SKM-1 (cell line): ENCODE data around the gene ARL4C.
"Not testable (repeated sequence)": the region's sequence is repeated elsewhere in the genome, so short reads cannot be mapped to it uniquely, and the experiment has no call there.

Source experiments
- DNase-seq: peaks from one replicate; lab custom pipeline; 2025; ENCODE audit not compliant: unreplicated experiment; lab: John Stamatoyannopoulos, UW

ARL4C gene

DNA sequence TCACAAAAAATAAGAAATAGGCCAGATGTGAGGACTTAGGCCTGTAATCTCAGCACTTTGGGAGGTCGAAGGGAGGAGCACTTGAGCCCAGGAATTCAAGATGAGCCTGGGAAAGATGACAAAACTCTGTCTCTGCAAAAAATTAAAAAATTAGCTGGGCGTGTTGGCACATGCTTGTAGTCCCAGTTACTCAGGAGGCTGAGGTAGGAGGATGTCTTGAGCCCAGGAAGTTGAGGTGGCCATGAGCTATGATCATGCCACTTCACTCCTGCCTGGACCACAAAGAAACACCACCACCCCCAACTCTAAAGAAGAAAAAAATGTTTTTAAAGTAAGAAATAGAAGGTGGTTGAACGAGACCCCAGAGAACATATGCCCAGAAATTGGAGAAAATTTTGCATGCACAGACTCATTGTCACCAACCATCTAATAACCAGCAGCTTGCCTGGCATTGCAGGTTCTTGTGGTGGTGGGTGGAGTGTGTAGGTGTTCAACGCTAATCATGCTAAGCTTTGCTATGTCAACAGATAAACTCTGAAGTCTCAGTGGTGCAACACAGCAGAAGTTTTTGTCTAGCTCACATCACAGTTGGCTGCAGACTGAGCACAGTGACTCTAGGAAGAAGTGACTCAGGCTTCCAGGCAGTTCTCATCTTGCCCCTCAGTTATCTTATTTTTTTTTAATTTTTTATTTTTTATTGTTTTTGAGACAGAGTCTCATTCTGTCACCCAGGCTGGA is 18.6 kb downstream of the ARL4C start:
- DNase-seq = no peak

DNA sequence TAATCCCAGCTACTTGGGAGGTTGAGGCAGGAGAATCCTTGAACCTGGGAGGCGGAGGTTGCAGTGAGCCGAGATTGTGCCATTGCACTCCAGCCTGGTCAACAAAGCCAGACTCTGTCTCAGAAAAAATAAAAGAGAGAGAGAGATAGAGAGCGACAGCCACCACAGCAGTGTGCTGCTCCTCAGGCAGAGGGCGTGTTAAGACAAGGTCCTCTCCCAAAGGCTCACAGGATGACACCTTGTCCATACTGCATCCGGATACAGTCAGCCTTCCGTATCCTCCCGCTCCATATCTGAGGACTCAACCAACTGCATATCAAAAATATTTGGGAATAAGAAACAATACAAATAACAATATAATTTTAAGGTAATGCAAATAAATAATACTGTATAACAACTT is 20.1 kb downstream of the ARL4C start:
- no peak for DNase-seq

DNA sequence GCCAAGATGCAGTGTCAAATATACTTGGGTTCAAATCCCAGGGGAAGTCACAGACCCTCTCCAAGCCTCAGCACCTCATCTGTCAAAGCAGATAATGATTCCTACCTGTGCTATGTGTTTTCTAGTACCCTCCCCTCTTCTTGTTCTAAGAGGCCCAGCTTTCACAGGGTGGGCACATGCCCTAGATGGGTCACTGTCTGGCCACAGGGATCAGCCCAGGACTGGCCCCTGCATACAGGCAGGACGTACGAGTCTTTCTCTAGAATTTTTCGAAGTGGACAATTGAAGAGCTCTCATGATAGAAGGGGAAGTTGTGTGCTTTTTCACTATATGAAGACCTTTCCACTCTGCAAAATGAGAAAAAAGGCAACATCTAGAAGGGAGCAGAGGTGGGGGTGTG is 22.2 kb downstream of the ARL4C start:
- no peak for DNase-seq

DNA sequence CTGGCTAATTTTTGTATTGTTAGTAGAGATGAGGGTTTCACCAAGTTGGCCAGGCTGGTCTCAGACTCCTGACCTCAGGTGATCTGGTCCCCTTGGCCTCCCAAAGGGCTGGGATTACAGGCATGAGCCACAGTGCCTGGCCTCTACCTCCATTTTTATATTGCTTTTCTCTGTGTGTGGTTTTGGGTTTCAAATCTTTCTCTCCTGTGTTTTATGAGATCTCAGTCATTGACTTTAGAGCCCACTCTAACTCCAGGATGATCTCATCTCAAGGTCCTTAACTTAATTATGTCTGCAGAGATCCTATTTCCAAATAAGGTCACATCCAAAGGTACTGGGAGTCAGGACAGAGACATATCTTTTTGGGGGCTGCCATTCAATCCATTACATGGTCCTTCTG is 24.7 kb downstream of the ARL4C start:
- DNase-seq = no peak

DNA sequence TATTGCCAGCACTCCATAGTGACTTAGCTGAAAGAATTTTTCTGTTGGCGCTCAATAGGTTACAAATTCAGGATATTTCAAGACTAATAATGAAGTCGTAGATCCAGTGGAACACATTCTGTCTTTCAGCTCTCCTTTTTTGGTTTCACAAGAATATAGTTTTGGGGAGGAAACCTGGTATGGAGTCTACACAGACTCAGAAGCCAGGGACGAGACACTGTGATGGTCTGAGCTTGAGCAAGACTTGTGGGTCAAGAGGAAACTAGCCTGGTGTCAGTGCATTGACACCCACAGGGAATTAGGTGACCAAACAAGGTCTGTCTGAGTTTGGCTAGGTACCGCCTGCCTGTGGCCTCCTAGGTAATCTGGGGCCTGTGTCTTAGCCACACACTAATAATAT is 26.9 kb downstream of the ARL4C start:
- DNase-seq = no peak

DNA sequence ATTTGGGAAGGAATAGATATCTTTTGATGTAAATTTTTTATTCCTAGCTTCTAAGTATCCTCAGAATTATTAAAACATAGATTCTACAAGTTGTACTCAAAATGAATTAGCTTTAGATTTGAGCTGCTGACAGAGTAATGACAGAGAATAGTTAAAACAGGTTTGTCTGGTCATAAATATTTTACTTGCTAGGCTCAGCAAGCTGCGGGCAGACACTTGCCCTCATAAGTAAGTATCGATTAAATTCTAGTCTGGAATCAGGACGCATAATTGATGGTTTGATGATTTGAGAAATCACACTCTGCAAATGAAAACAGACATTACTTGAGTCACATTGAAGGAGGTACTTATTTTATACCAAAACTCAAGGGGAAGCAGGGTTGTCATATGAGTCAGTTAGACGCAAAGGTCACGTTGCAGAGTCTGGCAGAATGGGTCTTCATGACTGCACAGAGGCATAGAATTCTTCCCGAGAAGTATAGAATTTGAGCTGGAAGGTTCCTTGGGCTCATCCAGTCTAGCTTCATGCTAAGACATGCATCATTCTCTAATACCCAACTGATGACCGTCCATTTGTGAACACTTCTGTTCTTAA is 27.5 kb downstream of the ARL4C start:
- DNase-seq = no peak

DNA sequence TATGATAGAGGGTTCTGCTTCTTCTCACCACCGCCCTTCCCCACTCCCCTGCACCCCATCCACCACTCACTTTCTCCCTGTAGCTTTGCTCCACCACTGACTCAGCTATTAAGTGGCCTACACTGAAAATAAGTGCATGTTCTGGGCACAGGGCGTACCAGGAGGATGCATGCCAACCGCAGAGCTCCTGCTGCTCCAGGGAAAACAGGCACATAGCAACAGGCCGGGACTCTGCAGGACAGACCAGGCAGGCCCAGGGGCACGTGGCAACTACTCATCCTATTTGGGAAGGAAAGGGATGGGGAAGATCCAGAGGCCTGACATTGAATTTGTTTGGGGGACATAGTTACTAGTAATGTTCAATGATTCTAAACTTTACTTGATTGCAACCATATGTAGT is 28.4 kb downstream of the ARL4C start:
- no peak for DNase-seq

DNA sequence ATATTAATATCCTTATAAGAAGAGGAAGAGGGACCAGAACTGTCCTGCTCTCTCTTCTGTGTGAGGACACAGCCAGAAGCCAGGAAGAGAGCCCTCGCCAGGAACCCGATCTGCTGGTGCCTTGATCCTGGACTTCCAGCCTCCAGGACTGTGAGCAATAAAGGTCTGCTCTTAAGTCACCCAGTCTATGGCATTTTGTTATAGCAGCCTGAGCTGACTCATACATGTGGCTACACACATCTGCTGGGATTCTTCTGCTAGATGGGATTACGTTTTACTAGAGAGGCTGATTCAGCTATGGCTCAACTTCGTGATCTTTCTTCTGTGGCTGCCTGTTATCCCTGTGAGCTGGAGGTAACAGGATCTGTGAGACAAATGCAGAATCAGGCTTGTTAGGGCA is 29.6 kb downstream of the ARL4C start:
- DNase-seq = no peak

DNA sequence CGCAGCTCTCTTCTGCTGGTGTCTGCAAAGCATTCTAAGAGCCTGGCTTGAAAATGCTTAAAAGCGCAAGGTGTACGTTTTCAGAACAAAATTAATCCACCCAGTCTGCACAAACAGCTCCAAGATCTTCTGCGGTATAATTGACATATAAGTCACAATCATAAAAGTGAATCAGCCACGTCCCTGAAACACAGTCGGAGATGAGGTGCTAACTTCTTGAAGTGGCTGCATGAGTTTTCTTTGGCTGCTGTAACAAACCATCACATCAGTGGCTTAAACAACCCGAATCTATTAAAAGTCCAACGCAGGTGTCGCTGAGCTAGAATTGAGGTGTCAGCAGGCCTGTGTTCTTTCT is 32.6 kb downstream of the ARL4C start:
- DNase-seq = no peak

DNA sequence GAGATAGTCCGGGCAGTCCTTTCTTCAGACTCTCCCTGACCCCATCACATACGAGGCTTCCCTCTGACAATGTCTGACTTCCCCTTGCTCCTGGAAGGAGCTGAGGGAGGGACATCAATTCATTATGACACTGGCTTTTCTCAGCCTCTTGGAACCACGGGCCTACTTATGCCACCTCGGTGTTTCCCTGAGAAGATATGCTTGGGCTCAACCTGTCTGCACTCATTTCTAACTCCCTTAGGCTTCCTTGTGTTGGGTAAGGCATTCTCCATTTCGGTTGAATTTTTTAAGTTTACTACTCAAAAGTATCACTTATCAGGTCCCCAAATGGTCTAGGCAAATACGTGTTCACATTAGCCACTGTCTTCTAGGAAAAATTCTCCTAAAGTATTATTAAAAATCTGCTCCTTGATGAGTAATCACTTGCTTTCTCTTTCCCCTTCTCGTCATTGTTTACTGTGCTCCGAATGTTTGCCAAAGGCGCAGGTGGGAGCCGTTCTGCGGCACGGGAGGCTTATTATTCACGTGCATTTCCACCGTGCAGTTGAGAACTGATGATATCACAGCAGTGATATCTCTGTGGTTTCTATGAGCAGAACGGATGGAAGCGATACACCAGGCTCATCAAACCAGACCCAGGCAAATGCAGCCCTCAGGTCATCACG is 33.1 kb downstream of the ARL4C start:
- no peak for DNase-seq

DNA sequence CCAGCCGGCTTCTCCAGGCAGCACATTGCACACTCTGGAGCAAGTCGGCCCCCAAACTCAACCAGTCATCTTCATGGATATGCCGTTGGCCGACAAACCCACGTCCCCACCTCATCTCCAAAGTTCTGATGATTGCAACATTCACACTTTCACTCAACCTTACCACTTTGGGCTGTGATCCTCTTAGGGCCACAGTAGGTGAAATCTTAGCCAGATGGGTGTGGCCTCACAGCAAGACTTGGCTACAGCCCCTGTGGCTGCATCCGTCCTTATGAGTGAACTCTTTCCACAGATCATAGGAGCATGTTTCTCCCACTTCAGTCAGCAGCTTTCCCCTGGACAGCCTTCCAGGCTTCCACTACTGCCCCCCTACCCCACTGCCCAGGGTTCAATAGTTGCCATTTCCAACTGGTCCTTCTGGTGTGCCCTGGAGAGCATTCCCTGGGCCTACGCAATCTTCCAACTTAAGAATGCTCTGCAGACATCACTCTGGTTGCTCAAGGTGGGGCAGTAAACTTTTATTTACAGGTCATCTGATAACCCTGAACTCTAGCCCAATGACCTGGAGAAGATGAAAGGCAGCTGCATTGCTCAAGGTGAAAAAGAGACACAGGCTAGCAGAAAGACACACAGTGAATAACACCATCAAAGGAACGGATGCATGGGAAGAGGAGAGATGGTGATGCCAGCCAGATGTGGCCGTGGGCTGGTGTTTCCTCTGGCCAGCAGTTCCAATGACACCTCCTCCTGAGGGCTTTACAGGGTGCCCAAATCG is 34.5 kb downstream of the ARL4C start:
- no peak for DNase-seq

DNA sequence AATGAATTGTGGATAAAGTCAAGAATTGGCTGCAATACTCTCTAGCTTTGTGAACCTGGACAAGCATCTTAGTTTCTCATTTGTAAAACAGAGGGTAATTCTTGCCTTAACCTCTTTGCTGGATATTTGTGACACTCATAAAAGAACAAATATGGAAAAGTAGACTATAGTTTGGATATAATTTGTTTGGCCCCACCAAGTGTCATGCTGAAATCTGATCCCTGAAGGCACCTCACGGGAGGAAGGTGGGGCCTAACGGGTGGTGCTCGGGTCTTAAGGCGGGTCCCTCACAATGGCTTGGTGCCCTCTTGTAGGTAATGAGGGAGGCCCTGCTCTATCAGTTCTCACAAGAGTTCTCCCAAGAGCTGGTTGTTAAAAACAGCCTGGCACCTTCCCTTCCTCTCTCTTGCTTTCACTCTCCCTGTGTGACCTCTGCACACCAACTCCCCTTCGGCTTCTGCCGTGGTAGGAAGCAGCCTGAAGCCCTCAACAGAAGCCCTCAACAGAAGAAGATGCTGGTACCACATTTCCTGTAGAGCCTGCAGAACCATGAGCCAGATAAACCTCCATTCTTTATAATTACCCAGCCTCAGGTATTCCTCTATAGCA is 37.4 kb downstream of the ARL4C start:
- no peak for DNase-seq

DNA sequence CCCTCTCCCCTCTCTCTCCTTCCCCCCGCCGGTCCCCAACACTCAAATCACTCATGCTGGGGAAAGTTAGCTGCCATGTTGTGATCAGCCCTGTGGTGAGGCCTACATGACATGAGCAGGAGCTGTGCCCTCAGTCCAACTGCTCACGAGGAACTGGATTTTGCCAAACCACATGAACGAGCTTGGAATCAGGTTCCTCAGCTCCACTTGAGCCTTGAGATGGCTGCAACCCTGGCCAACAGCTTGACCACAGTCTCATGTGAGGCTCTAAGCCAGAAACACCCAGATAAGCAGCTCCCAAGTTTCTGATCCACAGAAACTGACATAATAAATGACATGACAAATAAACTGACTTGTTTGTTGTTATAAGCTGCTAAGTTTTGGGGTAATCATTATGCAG is 38.4 kb downstream of the ARL4C start:
- DNase-seq = no peak

DNA sequence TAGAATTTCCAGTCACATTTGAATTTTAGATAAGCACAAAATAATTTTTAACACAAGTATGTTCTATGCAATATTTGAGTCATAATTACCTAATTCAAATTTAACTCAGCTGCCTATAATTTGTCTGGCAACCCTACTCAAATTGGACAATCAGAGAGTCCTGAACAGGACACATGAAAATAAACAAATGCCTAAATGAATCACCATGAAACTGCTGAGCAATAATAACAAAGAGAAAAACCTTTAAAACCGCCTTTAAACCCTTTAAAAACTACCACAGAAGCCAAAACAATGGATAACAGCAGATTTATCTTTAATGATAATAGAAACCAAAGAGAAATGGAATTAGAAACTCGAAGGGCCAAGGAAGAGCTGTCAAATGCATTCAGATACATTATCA is 39.5 kb downstream of the ARL4C start:
- DNase-seq = no peak

DNA sequence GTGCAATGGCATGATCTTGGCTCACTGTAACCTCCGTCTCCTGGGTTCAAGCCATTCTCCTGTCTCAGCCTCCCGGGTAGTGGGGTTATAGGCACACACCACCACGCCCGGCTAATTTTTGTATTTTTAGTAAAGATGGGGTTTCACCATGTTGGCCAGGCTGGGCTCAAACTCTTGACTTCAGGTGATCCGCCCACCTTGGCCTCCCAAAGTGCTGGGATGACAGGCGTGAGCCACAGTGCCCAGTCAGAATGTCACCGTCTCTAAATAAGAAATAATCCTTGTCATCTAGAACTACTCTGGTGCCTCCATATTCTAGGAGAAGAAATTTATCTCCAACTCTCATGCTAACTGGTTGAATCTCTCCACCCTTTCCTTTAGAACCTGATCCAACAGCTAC is 41.6 kb downstream of the ARL4C start:
- DNase-seq = not testable (repeated sequence)

DNA sequence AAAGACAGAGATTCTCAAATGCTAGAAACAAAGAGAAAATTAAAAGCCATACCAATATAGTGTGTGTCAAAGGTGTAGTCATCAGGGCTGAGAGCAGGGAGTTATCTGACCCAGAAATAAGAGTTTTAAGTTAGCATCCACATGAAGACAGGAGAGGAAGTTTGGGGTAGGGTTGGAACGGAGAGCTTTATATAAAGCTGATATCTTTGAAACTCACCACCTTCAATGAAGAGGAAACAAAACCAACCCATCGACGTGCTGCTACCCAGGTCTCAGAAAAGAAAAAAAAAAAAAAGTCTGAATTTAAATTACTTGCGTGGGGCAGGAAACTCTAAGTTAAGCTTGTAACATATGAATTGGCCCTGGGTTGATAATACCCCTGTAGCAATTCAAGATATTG is 42.4 kb downstream of the ARL4C start:
- no peak for DNase-seq

DNA sequence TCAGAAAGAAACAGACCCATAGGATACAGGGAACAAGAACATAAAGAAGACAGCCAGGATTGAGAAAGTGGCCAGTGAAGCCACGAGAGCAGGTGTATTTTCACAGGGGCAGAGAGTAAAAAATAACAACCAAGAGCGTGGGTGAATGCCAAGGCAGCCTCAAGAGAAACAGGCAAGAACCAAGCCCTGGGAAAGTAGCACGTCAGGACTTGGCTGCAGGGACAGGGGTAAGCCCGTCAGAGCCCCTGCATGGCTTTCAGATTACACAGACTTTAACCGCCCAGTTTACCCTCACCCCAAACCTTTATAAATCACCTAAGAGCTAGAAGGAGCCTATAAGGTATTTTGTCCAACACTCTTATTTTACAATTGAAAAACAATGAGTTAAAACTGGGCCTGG is 43.7 kb downstream of the ARL4C start:
- DNase-seq = no peak

DNA sequence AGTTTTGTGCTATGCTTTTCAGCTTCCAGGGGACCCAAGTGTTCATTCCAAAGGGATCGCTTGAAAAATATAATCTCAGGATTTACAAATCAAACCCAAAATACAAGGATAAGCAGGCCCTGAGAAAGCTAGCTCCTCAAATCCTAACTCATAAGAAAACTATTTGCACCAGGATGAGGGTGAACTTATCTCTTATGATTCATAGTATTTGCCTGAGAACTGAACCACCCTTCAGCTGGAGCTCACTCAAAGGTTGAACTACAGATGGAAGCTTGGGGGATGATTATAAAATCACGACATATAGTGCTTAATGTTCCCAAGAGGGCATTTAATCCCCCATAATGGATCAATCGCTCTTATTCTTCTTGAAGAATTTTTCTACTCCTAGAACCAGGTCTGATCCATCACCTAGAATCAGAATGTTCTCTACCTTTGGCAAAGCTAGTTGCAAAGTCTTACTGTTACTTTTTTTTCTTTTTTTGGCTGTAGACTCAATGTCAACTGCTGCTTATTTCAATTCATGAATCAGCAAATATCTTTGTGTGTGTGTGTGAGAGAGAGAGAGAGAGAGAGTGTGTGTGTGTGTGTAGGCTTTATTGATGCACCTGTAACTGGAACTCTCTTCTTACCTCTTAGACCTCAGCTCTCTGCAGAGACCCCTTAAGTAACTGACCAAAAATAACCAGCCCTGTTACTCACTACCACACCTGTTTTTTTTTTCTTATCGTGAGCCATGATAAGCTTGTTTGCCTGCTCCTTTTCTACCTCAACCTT is 44.8 kb downstream of the ARL4C start:
- no peak for DNase-seq

DNA sequence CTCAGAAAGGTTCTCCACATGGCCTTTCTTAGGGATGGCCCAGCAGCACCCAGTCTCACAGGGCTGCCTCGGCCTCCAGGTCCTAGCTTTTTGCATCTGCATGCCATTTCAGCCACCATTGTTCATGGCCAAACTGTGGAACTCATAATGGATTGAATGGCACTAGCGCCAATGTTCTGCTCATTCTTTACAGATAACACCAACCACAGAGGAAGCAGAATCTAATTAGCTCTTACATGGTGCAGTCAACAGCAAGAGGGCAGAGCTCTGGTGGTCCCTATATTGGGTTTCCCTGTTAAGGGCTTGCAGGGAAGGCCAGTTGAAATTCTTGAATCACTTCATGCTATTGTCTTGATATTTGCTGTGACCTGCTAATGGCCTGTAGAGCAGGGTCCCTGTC is 45.6 kb downstream of the ARL4C start:
- no peak for DNase-seq

DNA sequence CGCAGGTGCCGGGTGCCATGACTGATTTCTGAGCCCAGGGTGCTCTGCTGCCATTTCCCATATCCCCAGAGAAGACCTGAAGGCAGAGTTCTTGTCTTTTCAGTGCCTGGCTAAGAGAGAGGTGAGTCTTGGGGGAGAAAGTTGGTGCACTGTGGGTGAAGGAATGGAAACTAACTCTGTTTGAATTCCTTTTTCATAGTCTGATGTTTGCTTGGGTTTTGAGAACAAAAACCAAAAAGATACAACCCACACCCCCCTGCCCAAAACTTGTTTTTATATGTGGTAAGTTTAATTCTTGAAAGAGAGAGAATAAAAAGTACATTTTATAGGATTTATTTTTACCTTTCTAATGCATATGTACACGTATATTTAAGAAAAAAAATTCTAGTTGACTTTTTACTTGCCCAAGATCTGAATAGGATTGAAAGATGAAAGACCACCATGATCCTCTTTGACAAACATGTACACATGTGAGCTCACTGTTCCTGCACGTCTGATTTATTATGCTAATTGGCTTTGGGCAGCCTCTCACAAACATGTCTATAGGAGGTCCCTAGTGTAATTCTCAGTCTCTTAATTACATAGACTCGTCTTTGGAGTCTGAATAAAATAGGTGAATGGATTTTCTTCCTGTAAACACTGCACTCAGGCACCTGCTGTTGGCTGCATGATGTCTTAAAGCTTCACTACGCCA is 46.3 kb downstream of the ARL4C start:
- DNase-seq = no peak
